ENCODE measurements around the gene SORT1. TPM values are rescaled to one million over a fixed set of nuclear protein-coding genes. Genes with fewer than 3 reads are reported as not detected.
"Not testable (repeated sequence)": the region's sequence is repeated elsewhere in the genome, so short reads cannot be mapped to it uniquely, and the experiment has no call there.

Gene SORT1
- total RNA-seq, 1 donor from 2014 or later: 0.20 TPM

- no peak for TF ChIP-seq CTCF (IDR thresholded peaks at IDR 0.05)
- no peak overlapping the region for H3K4me3 Mint-ChIP-seq
- ChIA-PET CTCF (no interaction called here), POLR2A (no interaction called here)
- intact Hi-C loops (cut with micrococcal nuclease): no loop called here
- DNase-seq (no peak), ATAC-seq (ENCODE audit: low read depth) (no peak)
- H3K27me3 Mint-ChIP-seq: peaks cover 18% of the 10 kb centered on the region
- H3K27ac Mint-ChIP-seq: no peak overlapping the region
- peaks cover 2% of the 10 kb centered on the region for H3K9me3 Mint-ChIP-seq
- no peaks in the 10 kb centered on the region for H3K36me3 Mint-ChIP-seq (ENCODE audit: low read depth)
- H3K4me1 Mint-ChIP-seq: no peaks in the 10 kb centered on the region
These were observed 16.1 kb downstream of the SORT1 start for GRCh38 chr1:109381573-109381972.

- H3K27ac Mint-ChIP-seq: no peak overlapping the region
- TF ChIP-seq CTCF (IDR thresholded peaks at IDR 0.05): no peak
- intact Hi-C loops (cut with micrococcal nuclease): no loop called here
- H3K27me3 Mint-ChIP-seq: peaks cover 12% of the 10 kb centered on the region
- peaks cover 2% of the 10 kb centered on the region for H3K9me3 Mint-ChIP-seq
- DNase-seq (no peak), ATAC-seq (ENCODE audit: low read depth) (no peak)
- no peaks in the 10 kb centered on the region for H3K4me1 Mint-ChIP-seq
- ChIA-PET POLR2A (no interaction called here), CTCF (no interaction called here)
- no peak overlapping the region for H3K4me3 Mint-ChIP-seq
- no peaks in the 10 kb centered on the region for H3K36me3 Mint-ChIP-seq (ENCODE audit: low read depth)
These were observed 17.8 kb downstream of the SORT1 start for GRCh38 chr1:109379907-109380306.

GRCh38 chr1:109379422-109379821 lies 18.3 kb downstream of the SORT1 start:
- intact Hi-C loops (cut with micrococcal nuclease): no loop called here
- ChIA-PET CTCF (interaction anchor here (1.4 kb wide), 1 partner anchor 9 kb away, joined by 3 read pairs; no protein-coding TSS in a partner anchor), POLR2A (no interaction called here)
- Mint-ChIP-seq H3K9me3 (peaks cover under 1% of the 10 kb centered on the region), H3K27me3 (peaks cover 10% of the 10 kb centered on the region), H3K4me1 (no peaks in the 10 kb centered on the region), H3K4me3 (no peak overlapping the region), H3K27ac (no peak overlapping the region), H3K36me3 (ENCODE audit: low read depth) (no peaks in the 10 kb centered on the region)
- no peak for TF ChIP-seq CTCF (IDR thresholded peaks at IDR 0.05)
- DNase-seq: no peak
- ATAC-seq (ENCODE audit: low read depth): no peak

GRCh38 chr1:109377698-109378097 lies 20.0 kb downstream of the SORT1 start:
- Mint-ChIP-seq H3K4me3 (no peak overlapping the region), H3K36me3 (ENCODE audit: low read depth) (no peaks in the 10 kb centered on the region), H3K27ac (no peak overlapping the region), H3K27me3 (peaks cover 10% of the 10 kb centered on the region), H3K9me3 (no peaks in the 10 kb centered on the region), H3K4me1 (no peaks in the 10 kb centered on the region)
- intact Hi-C loops (cut with micrococcal nuclease): no loop called here
- ATAC-seq (ENCODE audit: low read depth): no peak
- ChIA-PET CTCF (no interaction called here), POLR2A (no interaction called here)
- no peak for DNase-seq
- TF ChIP-seq CTCF (IDR thresholded peaks at IDR 0.05): no peak

GRCh38 chr1:109373696-109374095 lies 24.0 kb downstream of the SORT1 start:
- H3K9me3 Mint-ChIP-seq; CTCF ChIA-PET; POLR2A ChIA-PET; ATAC-seq (ENCODE audit: low read depth); H3K4me1 Mint-ChIP-seq; H3K4me3 Mint-ChIP-seq; DNase-seq; H3K36me3 Mint-ChIP-seq (ENCODE audit: low read depth); H3K27ac Mint-ChIP-seq; intact Hi-C loops (cut with micrococcal nuclease): not testable (repeated sequence)
- peaks cover 29% of the 10 kb centered on the region for H3K27me3 Mint-ChIP-seq

- Mint-ChIP-seq H3K4me3 (no peak overlapping the region), H3K27ac (no peak overlapping the region), H3K4me1 (peaks cover 2% of the 10 kb centered on the region), H3K36me3 (ENCODE audit: low read depth) (no peaks in the 10 kb centered on the region), H3K9me3 (no peaks in the 10 kb centered on the region), H3K27me3 (peaks cover 29% of the 10 kb centered on the region)
- DNase-seq (no peak), ATAC-seq (ENCODE audit: low read depth) (no peak)
- CTCF ChIA-PET: no interaction called here
- POLR2A ChIA-PET: no interaction called here
- TF ChIP-seq CTCF (IDR thresholded peaks at IDR 0.05): no peak
- intact Hi-C loops (cut with micrococcal nuclease): no loop called here
These were observed 24.6 kb downstream of the SORT1 start for GRCh38 chr1:109373126-109373525.
